ENCODE measurements around the gene ASGR2. TPM values are rescaled to one million over a fixed set of nuclear protein-coding genes. Genes with fewer than 3 reads are reported as not detected.

ASGR2 gene
- total RNA-seq, 1 experiment from 2014 or later: not detected

DNA sequence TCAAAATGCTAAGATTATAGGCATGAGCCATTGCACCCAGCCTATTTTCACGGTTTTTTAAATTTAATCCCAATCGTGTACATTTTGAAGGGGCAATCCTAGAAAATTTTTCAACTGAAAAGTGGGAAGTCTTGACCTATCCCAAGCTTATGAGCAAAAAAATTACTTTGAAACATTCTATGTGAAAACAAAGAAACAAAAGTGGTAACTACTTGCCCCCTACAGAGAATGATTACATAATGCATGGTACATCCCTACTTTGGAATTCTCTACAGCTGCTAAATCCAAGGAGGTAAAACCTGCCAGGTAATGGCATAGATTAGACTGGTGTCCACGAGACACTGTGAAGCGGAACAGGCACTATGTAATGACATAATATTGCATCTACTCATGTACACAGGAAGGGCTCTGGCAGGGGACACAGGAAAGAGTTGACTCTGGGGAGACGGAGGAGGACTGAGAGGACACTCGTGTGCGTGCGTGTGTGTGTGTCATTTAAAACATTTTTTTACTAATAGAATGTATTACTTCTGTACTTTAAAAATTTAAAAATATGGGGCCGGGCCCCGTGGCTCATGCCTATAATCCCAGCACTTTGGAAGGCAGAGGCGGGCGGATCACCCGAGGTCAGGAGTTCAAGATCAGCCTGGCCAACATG, 15.7 kb downstream of the ASGR2 start:
- DNase-seq: no peak
- ChIA-PET CTCF (no interaction called here), POLR2A (ENCODE audit: unreplicated experiment) (no interaction called here)
- Histone ChIP-seq H3K9ac (ENCODE audit: low read length) (no peak overlapping the region), H3F3A (ENCODE audit: low read length, unreplicated experiment) (no peaks in the 10 kb centered on the region), H3K9me3 (ENCODE audit: low read length) (no peaks in the 10 kb centered on the region), H2AFZ (ENCODE audit: low read length) (no peak overlapping the region), H3K79me2 (ENCODE audit: low read length) (no peaks in the 10 kb centered on the region), H3K27ac (ENCODE audit: low read length) (no peak overlapping the region), H3K36me3 (ENCODE audit: low read depth, low read length) (no peaks in the 10 kb centered on the region), H3K9me2 (replicated peaks; ENCODE audit: low read length) (no peaks in the 10 kb centered on the region), H4K20me1 (ENCODE audit: low read length) (no peaks in the 10 kb centered on the region), H3K4me2 (ENCODE audit: low read length) (no peak overlapping the region), H3K27me3 (ENCODE audit: low read length) (no peaks in the 10 kb centered on the region), H3K4me3 (ENCODE audit: low read length) (no peak overlapping the region), H3K4me1 (ENCODE audit: insufficient read depth, low read length) (no peaks in the 10 kb centered on the region; the same call in 1 of the 2 replicates)
- no TSS peak for BruUV-seq (replicated peaks)
- TF ChIP-seq, protein P1, sequence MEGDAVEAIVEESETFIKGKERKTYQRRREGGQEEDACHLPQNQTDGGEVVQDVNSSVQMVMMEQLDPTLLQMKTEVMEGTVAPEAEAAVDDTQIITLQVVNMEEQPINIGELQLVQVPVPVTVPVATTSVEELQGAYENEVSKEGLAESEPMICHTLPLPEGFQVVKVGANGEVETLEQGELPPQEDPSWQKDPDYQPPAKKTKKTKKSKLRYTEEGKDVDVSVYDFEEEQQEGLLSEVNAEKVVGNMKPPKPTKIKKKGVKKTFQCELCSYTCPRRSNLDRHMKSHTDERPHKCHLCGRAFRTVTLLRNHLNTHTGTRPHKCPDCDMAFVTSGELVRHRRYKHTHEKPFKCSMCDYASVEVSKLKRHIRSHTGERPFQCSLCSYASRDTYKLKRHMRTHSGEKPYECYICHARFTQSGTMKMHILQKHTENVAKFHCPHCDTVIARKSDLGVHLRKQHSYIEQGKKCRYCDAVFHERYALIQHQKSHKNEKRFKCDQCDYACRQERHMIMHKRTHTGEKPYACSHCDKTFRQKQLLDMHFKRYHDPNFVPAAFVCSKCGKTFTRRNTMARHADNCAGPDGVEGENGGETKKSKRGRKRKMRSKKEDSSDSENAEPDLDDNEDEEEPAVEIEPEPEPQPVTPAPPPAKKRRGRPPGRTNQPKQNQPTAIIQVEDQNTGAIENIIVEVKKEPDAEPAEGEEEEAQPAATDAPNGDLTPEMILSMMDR (conservative IDR thresholded peaks at IDR 0.05; ENCODE audit: low read depth, low read length): no peak
- TF ChIP-seq EZH2 (IDR thresholded peaks at IDR 0.05; ENCODE audit: low read length, unreplicated experiment) (no peak), EZH2phosphoT487 (IDR thresholded peaks at IDR 0.05; ENCODE audit: borderline replicate concordance, low read length) (no peak)
- ATAC-seq: no peak
- intact Hi-C loops (cut with micrococcal nuclease): loop anchor here (5.0 kb wide), 1 partner anchor 37 kb away; no protein-coding TSS in a partner anchor

DNA sequence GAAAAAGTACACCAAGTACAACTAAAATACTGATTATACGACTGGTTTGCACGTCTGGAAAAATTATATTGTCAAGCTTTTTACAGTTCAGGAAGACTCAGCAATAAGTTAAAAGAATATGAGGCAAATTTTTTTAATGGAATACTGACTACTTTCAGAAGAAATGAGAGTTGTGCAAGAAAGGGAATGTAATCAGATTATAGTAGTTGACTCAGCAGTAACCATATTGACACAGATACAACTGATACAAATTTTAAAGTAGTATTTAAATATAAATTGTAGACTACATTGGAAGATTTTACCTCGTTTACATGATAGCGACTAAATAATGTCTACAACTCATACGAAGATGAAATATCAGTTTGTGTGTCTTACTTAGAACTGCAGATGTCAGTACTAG, 16.7 kb downstream of the ASGR2 start:
- POLR2A ChIA-PET (ENCODE audit: unreplicated experiment): no interaction called here
- Histone ChIP-seq H3K27ac (ENCODE audit: low read length) (no peak overlapping the region), H4K20me1 (ENCODE audit: low read length) (no peaks in the 10 kb centered on the region), H3K9me2 (replicated peaks; ENCODE audit: low read length) (no peaks in the 10 kb centered on the region), H2AFZ (ENCODE audit: low read length) (no peak overlapping the region), H3K4me1 (ENCODE audit: insufficient read depth, low read length) (no peaks in the 10 kb centered on the region; the same call in 1 of the 2 replicates), H3K4me2 (ENCODE audit: low read length) (no peak overlapping the region), H3K79me2 (ENCODE audit: low read length) (no peaks in the 10 kb centered on the region), H3K9me3 (ENCODE audit: low read length) (no peaks in the 10 kb centered on the region), H3F3A (ENCODE audit: low read length, unreplicated experiment) (no peaks in the 10 kb centered on the region), H3K9ac (ENCODE audit: low read length) (no peak overlapping the region), H3K27me3 (ENCODE audit: low read length) (no peaks in the 10 kb centered on the region), H3K36me3 (ENCODE audit: low read depth, low read length) (no peaks in the 10 kb centered on the region), H3K4me3 (ENCODE audit: low read length) (no peak overlapping the region)
- TF ChIP-seq, protein P1 (conservative IDR thresholded peaks at IDR 0.05; ENCODE audit: low read depth, low read length): no peak
- no peak for TF ChIP-seq EZH2phosphoT487 (IDR thresholded peaks at IDR 0.05; ENCODE audit: borderline replicate concordance, low read length)
- no peak for TF ChIP-seq EZH2 (IDR thresholded peaks at IDR 0.05; ENCODE audit: low read length, unreplicated experiment)
- intact Hi-C loops (cut with micrococcal nuclease): loop anchor here (5.0 kb wide), 1 partner anchor 36 kb away; no protein-coding TSS in a partner anchor
- ATAC-seq (peak; percentile 53), DNase-seq (peak; percentile 30)
- BruUV-seq (replicated peaks): no TSS peak
- CTCF ChIA-PET: no interaction called here

DNA sequence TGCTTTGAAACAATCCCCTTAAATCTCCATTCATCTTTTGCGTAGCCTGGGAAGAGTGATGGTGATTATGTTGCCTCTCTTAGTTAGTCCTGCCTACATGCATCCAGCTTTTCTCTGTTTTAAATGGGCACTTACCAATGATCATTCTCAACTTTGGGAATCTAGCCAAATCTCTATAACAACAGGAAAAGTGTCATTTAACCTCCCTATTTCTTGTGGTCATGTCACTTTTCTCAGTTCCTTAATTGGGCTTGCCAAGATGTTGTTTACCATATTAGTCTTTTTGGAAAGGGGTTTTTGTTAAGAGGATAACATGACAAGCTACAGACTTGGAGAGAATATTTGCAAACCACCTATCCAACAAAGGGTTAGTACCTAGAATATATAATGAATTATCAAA, 19.0 kb downstream of the ASGR2 start:
- Histone ChIP-seq H3K4me3 (ENCODE audit: low read length) (no peak overlapping the region), H3K79me2 (ENCODE audit: low read length) (no peaks in the 10 kb centered on the region), H3K36me3 (ENCODE audit: low read depth, low read length) (no peaks in the 10 kb centered on the region), H3F3A (ENCODE audit: low read length, unreplicated experiment) (no peaks in the 10 kb centered on the region), H3K9me3 (ENCODE audit: low read length) (no peaks in the 10 kb centered on the region), H3K9ac (ENCODE audit: low read length) (no peak overlapping the region), H4K20me1 (ENCODE audit: low read length) (no peaks in the 10 kb centered on the region), H3K9me2 (replicated peaks; ENCODE audit: low read length) (no peaks in the 10 kb centered on the region), H3K4me1 (ENCODE audit: insufficient read depth, low read length) (no peaks in the 10 kb centered on the region; the same call in 1 of the 2 replicates), H3K4me2 (ENCODE audit: low read length) (no peak overlapping the region), H3K27ac (ENCODE audit: low read length) (no peak overlapping the region), H3K27me3 (ENCODE audit: low read length) (no peaks in the 10 kb centered on the region), H2AFZ (ENCODE audit: low read length) (no peak overlapping the region)
- no TSS peak for BruUV-seq (replicated peaks)
- TF ChIP-seq, protein P1 (conservative IDR thresholded peaks at IDR 0.05; ENCODE audit: low read depth, low read length): no peak
- no peak for TF ChIP-seq EZH2phosphoT487 (IDR thresholded peaks at IDR 0.05; ENCODE audit: borderline replicate concordance, low read length)
- TF ChIP-seq EZH2 (IDR thresholded peaks at IDR 0.05; ENCODE audit: low read length, unreplicated experiment): no peak
- intact Hi-C loops (cut with micrococcal nuclease): loop anchor here (5.0 kb wide), 1 partner anchor 33 kb away; no protein-coding TSS in a partner anchor
- ChIA-PET CTCF (no interaction called here), POLR2A (ENCODE audit: unreplicated experiment) (no interaction called here)
- DNase-seq (no peak), ATAC-seq (no peak)

All from PC-3 (cell line).